ENCODE measurements around the gene CD47. TPM values are rescaled to one million over a fixed set of nuclear protein-coding genes. Genes with fewer than 3 reads are reported as not detected.

CD47 gene
- total and polyA plus RNA-seq, 2 of the 13 experiments (the other 11 are each of a cell fraction or from before 2014, with no cell fraction given), result 3.3 to 6.5 TPM

- Histone ChIP-seq H3K9ac (ENCODE audit: insufficient read depth, low read depth, low read length) (no peak overlapping the region), H3K36me3 (replicated peaks in 1 of 2; ENCODE audit: control insufficient read depth in 1 of 2, insufficient read depth in 2 of 2, low read length in 2 of 2) (no peaks in the 10 kb centered on the region), H3K27me3 (ENCODE audit: control insufficient read depth in 1 of 2, insufficient read depth in 2 of 2, low read length in 2 of 2) (no peaks in the 10 kb centered on the region; a peak in 3 of 5 replicates), H3K4me1 (ENCODE audit: insufficient read depth, low read length) (no peaks in the 10 kb centered on the region), H3K9me3 (ENCODE audit: low read length) (no peaks in the 10 kb centered on the region), H3K79me2 (ENCODE audit: insufficient read depth, low read length) (no peaks in the 10 kb centered on the region), H2AFZ (ENCODE audit: low read length) (no peak overlapping the region), H3K27ac (ENCODE audit: extremely low read length, insufficient read depth, low read length) (no peak overlapping the region), H3K4me2 (ENCODE audit: low read depth, low read length) (no peak overlapping the region), H3K4me3 (replicated peaks in 1 of 3; ENCODE audit: insufficient read depth in 1 of 3, low read depth in 2 of 3, low read length in 3 of 3) (no peak overlapping the region), H4K20me1 (ENCODE audit: insufficient read depth, low read length) (no peaks in the 10 kb centered on the region)
- ATAC-seq (no peak), DNase-seq (ENCODE audit: low spot score) (no peak), FAIRE-seq (no peak)
- intact Hi-C loops (cut with micrococcal nuclease; ENCODE audit: unreplicated experiment), result no loop called here
- no TSS peak for BruUV-seq (replicated peaks)
- in situ Hi-C loops (cut with HindIII; ENCODE audit: extremely low pct_ligation_motif_present, low pct_unique_long_range_greater_than_20kb), result no loop called here
- CTCF ChIA-PET (ENCODE audit: low intra/inter-chr PET ratio, low total read pairs), result no interaction called here
- POLR2A ChIA-PET, result no interaction called here
- WGBS (ENCODE audit: low lambda C conversion rate), result 17% methylated on average over 3 of the region's 3 CpGs
- no peak for TF ChIP-seq BORCS8-MEF2B (CRISPR knock-in tag; IDR thresholded peaks at IDR 0.05)
- TF ChIP-seq ZNF749 (CRISPR knock-in tag; IDR thresholded peaks at IDR 0.05; ENCODE audit: borderline replicate concordance), result no peak
- TF ChIP-seq REPIN1 (CRISPR knock-in tag; IDR thresholded peaks at IDR 0.05; ENCODE audit: borderline replicate concordance, low read depth), result no peak
- no peak for TF ChIP-seq CEBPG (CRISPR knock-in tag; IDR thresholded peaks at IDR 0.05)
- no peak for TF ChIP-seq DR1 (CRISPR knock-in tag; IDR thresholded peaks at IDR 0.05)
- no peak for TF ChIP-seq MLX (CRISPR knock-in tag; IDR thresholded peaks at IDR 0.05)
- TF ChIP-seq MAFK (conservative IDR thresholded peaks at IDR 0.05 in 1 of 2, IDR thresholded peaks at IDR 0.05 in 1 of 2; ENCODE audit: low read length in 2 of 2), result no peak
- TF ChIP-seq KDM3A (CRISPR knock-in tag; IDR thresholded peaks at IDR 0.05; ENCODE audit: low read depth), result no peak
- no peak for TF ChIP-seq SKIL (CRISPR knock-in tag; IDR thresholded peaks at IDR 0.05; ENCODE audit: borderline replicate concordance)
- TF ChIP-seq SAFB2 (CRISPR knock-in tag; IDR thresholded peaks at IDR 0.05; ENCODE audit: borderline replicate concordance, low read depth), result no peak
- no peak for TF ChIP-seq TFE3 (CRISPR knock-in tag; IDR thresholded peaks at IDR 0.05)
- TF ChIP-seq ZSCAN29 (CRISPR knock-in tag; conservative IDR thresholded peaks at IDR 0.05), result no peak
- TF ChIP-seq MXD4 (CRISPR knock-in tag; IDR thresholded peaks at IDR 0.05), result no peak
- TF ChIP-seq ZBTB43 (CRISPR knock-in tag; conservative IDR thresholded peaks at IDR 0.05), result no peak
- no peak for TF ChIP-seq SKI (IDR thresholded peaks at IDR 0.05; ENCODE audit: partially characterized antibody)
- no peak for TF ChIP-seq NR3C1 (CRISPR knock-in tag; IDR thresholded peaks at IDR 0.05)
- no peak for TF ChIP-seq GLMP (CRISPR knock-in tag; IDR thresholded peaks at IDR 0.05; ENCODE audit: borderline replicate concordance)
- TF ChIP-seq CSRNP1 (CRISPR knock-in tag; IDR thresholded peaks at IDR 0.05), result no peak
Observed at GRCh38 chr3:108122276-108122675, 31.4 kb upstream of the CD47 start.
